Measurements from ENCODE around the gene SNHG17. TPM values are rescaled to one million over a fixed set of nuclear protein-coding genes. Genes with fewer than 3 reads are reported as not detected.
"Not testable (repeated sequence)": the region's sequence is repeated elsewhere in the genome, so short reads cannot be mapped to it uniquely, and the experiment has no call there.

The SNHG17 gene
- total RNA-seq, 6 experiments from 2014 or later: 29.6 to 45.4 (median 32.0) TPM

DNA sequence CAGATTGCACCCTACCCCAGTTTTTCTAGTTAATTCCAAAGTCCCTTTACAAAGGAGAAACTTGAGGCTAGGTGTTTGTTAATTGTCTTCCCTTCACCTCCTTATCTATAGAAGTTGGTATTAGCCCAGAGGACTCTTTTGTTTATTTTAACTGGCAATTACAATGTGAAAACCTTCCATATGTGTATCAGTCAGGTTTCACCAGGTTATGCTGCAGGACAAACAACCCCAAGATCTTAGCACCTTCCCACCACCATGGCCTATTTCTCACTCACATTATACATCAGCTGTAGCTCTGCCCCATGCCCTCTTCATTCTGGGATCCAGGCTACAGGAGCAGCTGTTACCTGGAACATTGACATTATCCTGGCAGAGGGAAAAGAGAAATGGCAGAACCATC is 31.1 kb downstream of the SNHG17 start:
- H3K4me3 Mint-ChIP-seq: no peak overlapping the region
- no peaks in the 10 kb centered on the region; the same call in 1 of the 2 replicates for H3K36me3 Mint-ChIP-seq (ENCODE audit: low read depth)
- H3K4me1 Mint-ChIP-seq (ENCODE audit: low read depth): no peaks in the 10 kb centered on the region

DNA sequence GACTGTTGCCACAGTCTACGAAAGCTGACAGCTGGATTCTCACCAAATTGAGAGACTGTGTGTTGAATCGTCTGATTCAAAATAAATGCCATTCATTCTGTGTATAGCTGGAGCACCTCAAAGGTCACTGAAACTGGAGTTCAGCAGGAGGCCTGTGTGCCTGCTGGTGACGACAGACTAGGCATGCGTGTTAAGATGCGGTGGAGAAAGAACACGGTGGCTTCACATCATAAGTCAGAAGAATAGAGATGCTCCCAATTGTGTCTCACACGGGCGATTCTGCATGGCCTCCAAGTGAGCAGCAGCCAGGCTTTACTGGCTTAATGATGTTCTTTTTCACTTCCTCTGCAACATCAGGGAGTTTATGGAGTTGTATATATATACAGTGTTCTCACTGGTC is 32.3 kb downstream of the SNHG17 start:
- no peak for DNase-seq
- H3K27ac Mint-ChIP-seq: no peak overlapping the region
- peaks cover 5% of the 10 kb centered on the region for H3K27me3 Mint-ChIP-seq (ENCODE audit: insufficient read depth)
- H3K4me1 Mint-ChIP-seq (ENCODE audit: low read depth): no peaks in the 10 kb centered on the region
- TF ChIP-seq, protein P1, sequence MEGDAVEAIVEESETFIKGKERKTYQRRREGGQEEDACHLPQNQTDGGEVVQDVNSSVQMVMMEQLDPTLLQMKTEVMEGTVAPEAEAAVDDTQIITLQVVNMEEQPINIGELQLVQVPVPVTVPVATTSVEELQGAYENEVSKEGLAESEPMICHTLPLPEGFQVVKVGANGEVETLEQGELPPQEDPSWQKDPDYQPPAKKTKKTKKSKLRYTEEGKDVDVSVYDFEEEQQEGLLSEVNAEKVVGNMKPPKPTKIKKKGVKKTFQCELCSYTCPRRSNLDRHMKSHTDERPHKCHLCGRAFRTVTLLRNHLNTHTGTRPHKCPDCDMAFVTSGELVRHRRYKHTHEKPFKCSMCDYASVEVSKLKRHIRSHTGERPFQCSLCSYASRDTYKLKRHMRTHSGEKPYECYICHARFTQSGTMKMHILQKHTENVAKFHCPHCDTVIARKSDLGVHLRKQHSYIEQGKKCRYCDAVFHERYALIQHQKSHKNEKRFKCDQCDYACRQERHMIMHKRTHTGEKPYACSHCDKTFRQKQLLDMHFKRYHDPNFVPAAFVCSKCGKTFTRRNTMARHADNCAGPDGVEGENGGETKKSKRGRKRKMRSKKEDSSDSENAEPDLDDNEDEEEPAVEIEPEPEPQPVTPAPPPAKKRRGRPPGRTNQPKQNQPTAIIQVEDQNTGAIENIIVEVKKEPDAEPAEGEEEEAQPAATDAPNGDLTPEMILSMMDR (IDR thresholded peaks at IDR 0.05): no peak
- no peaks in the 10 kb centered on the region; the same call in 1 of the 2 replicates for H3K36me3 Mint-ChIP-seq (ENCODE audit: low read depth)
- H3K4me3 Mint-ChIP-seq: no peak overlapping the region
- H3K9me3 Mint-ChIP-seq: no peaks in the 10 kb centered on the region

More for the DNA sequence above, 31.1 kb downstream of the SNHG17 start:
- Mint-ChIP-seq H3K27ac (no peak overlapping the region), H3K9me3 (no peaks in the 10 kb centered on the region), H3K27me3 (ENCODE audit: insufficient read depth) (peaks cover 5% of the 10 kb centered on the region)
- TF ChIP-seq, protein P1 (IDR thresholded peaks at IDR 0.05): no peak
- DNase-seq: no peak

DNA sequence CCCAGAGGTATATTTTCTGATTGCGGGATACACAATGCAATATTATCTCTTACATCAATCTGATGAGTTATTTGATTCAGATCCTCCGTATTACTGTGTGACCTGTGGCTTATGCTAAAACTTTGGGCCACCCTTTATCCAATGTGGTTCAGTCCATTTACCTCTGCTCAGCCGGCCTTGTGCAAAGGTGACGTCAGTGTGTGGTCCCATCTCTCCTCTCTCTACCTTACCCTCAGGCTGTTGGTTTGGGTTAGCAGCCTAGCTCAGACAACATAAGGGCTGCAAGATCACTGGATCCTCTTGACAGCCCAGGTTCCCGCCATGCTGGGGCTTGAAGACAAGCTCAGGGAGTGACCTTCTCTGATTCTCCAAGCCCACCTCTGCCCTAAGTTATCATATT is 33.0 kb downstream of the SNHG17 start:
- Mint-ChIP-seq H3K36me3 (ENCODE audit: low read depth) (no peaks in the 10 kb centered on the region; the same call in 1 of the 2 replicates), H3K27ac (no peak overlapping the region), H3K4me1 (ENCODE audit: low read depth) (no peaks in the 10 kb centered on the region), H3K27me3 (ENCODE audit: insufficient read depth) (peaks cover 5% of the 10 kb centered on the region), H3K9me3 (no peaks in the 10 kb centered on the region), H3K4me3 (no peak overlapping the region)
- TF ChIP-seq, protein P1 (IDR thresholded peaks at IDR 0.05): no peak
- no peak for DNase-seq

DNA sequence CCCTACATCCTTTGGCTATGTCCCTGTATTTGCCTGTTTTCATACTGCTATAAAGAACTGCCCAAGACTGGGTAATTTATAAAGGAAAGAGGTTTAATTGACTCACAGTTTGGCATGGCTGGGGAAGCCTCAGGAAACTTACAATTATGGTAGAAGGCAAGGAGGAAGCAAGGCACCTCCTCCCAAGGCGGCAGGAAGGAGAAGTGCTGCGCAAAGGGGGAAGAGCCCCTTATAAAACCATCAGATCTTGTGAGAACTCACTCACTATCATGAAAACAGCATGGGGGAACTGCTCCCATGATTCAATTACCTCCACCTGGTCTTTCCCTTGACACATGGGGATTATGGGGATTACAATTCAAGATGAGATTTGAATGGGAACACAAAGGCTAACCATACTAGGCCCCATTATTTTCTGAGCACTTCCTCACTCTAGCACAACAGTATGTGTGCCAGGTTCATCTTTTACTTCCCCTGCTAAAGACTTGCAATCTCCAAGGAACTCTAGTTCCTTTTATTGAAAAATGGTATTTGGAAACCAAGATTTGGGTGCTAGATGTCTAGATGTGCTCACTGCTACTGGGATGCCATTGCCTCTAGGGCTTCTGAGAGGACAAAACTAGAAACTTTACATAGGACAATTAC is 39.3 kb downstream of the SNHG17 start:
- H3K4me1 Mint-ChIP-seq (ENCODE audit: low read depth); H3K36me3 Mint-ChIP-seq (ENCODE audit: low read depth); H3K9me3 Mint-ChIP-seq; H3K27me3 Mint-ChIP-seq (ENCODE audit: insufficient read depth); H3K27ac Mint-ChIP-seq; H3K4me3 Mint-ChIP-seq; DNase-seq: not testable (repeated sequence)

DNA sequence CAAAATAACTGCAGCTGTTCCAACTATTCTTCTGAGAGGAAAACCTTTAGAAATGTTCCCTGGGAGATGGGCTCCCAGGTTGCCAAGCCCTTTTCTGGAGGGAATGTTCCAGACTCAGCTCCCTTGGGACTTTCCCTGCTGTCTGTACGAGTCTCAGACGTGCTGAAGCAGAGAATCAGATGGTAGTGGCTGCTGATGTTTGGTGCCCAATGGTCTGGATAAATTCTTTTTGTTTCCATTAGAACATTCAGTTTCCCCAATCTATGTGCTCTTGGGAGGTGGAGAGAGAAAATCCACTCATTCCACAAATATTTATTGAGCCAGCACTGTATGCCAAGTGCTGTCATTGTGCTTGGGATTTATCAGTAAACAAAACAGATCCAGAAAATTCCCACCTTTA is 40.0 kb downstream of the SNHG17 start:
- peaks cover 8% of the 10 kb centered on the region; the same call in 1 of the 2 replicates for H3K4me1 Mint-ChIP-seq (ENCODE audit: low read depth)
- TF ChIP-seq, protein P1 (IDR thresholded peaks at IDR 0.05): no peak
- H3K27me3 Mint-ChIP-seq (ENCODE audit: insufficient read depth): peaks cover 4% of the 10 kb centered on the region
- peak; percentile 8 for DNase-seq
- H3K9me3 Mint-ChIP-seq: no peaks in the 10 kb centered on the region
- no peaks in the 10 kb centered on the region for H3K36me3 Mint-ChIP-seq (ENCODE audit: low read depth)
- no peak overlapping the region for H3K4me3 Mint-ChIP-seq
- no peak overlapping the region for H3K27ac Mint-ChIP-seq

DNA sequence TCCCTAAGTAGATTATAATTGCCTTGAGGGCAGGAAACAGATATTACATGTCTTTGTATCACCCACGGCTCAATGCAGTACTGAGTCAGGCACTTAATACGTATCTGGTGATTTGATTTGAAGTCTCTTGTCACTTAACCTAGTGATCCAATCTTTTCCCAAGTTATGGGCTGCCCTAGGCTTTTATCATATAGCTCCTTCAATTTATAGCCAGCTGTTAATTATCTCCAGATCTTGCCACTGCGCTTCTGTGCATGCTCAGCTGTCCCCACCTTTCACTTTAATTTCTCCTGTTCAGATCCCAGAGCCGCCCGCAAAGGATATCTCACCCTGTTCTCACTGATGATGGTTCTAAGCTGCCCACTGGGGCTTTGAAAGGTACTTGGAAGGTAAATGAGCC is 41.9 kb downstream of the SNHG17 start:
- Mint-ChIP-seq H3K27me3 (ENCODE audit: insufficient read depth) (peaks cover 15% of the 10 kb centered on the region), H3K4me3 (no peak overlapping the region), H3K4me1 (ENCODE audit: low read depth) (peaks cover 8% of the 10 kb centered on the region; the same call in 1 of the 2 replicates), H3K9me3 (no peaks in the 10 kb centered on the region), H3K27ac (no peak overlapping the region), H3K36me3 (ENCODE audit: low read depth) (no peaks in the 10 kb centered on the region)
- TF ChIP-seq, protein P1 (IDR thresholded peaks at IDR 0.05): no peak
- no peak for DNase-seq

Data from HFFc6 (cell line).